ENCODE measurements around the gene IGFBP3. TPM values are rescaled to one million over a fixed set of nuclear protein-coding genes. Genes with fewer than 3 reads are reported as not detected.
"Not testable (repeated sequence)": the region's sequence is repeated elsewhere in the genome, so short reads cannot be mapped to it uniquely, and the experiment has no call there.

Gene IGFBP3
- total RNA-seq, 1 donor: 1,278 TPM

- no peak for DNase-seq (ENCODE audit: low read depth)
- H3K4me3 ChIP-seq (ENCODE audit: low read depth, low read length): no peak overlapping the region
- no peak for TF ChIP-seq CTCF (IDR thresholded peaks at IDR 0.05; ENCODE audit: insufficient read depth, low read length)
Observed at GRCh38 chr7:45962861-45963260, 41.8 kb upstream of the IGFBP3 start.

DNA sequence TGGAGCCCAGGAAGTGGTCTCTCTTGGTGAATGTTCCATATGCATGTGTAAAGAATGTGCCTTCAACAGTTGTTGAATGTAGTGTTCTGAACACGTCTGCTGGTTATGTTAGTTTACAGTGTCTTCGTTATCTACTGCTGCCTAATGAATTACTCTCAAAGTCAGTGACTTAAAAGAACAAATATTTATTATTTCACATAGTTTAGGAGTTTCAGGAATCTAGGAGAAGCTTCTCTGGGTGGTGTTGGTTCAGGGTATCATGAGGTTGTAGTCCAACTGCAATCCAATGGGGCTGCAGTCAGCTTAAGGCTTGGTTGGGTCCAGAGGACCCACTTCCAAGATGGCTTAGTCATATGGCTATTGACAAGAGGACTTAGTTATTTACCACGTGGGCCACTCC is 36.6 kb upstream of the IGFBP3 start:
- no peak for DNase-seq (ENCODE audit: low read depth)
- TF ChIP-seq CTCF (IDR thresholded peaks at IDR 0.05; ENCODE audit: insufficient read depth, low read length): no peak

GRCh38 chr7:45955286-45955685 is 34.2 kb upstream of the IGFBP3 start:
- TF ChIP-seq CTCF (IDR thresholded peaks at IDR 0.05; ENCODE audit: insufficient read depth, low read length): no peak
- H3K4me3 ChIP-seq (ENCODE audit: low read depth, low read length): no peak overlapping the region
- no peak for DNase-seq (ENCODE audit: low read depth)

More for the DNA sequence above, 36.6 kb upstream of the IGFBP3 start:
- no peak overlapping the region for H3K4me3 ChIP-seq (ENCODE audit: low read depth, low read length)

GRCh38 chr7:45953055-45953454 is 32.0 kb upstream of the IGFBP3 start:
- not testable (repeated sequence) for DNase-seq (ENCODE audit: low read depth); H3K4me3 ChIP-seq (ENCODE audit: low read depth, low read length)

GRCh38 chr7:45944058-45944457 is 23.0 kb upstream of the IGFBP3 start:
- DNase-seq (ENCODE audit: low read depth): peak; percentile 40
- H3K4me3 ChIP-seq (ENCODE audit: low read depth, low read length): no peak overlapping the region
- TF ChIP-seq CTCF (IDR thresholded peaks at IDR 0.05; ENCODE audit: insufficient read depth, low read length): no peak

DNA sequence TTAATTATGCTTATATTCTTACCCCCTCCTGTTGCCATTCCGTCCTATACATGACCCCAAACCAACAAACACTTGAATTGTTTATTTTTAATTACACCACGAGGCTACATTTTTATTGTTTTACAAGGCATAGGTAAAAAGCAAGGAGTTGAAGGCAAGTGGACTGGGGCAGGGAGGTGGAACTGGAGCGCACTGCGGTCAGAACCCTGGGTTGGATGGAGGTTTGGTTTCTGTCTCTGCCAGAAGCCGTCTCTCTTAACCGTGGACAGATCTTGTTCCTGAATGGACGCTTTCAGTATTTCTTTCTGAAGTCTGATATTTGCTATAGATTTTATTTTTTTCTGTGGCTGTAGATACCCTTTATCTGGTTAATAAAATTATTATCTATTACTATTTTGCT is 19.9 kb upstream of the IGFBP3 start:
- no peak for TF ChIP-seq CTCF (IDR thresholded peaks at IDR 0.05; ENCODE audit: insufficient read depth, low read length)
- no peak overlapping the region for H3K4me3 ChIP-seq (ENCODE audit: low read depth, low read length)
- no peak for DNase-seq (ENCODE audit: low read depth)

DNA sequence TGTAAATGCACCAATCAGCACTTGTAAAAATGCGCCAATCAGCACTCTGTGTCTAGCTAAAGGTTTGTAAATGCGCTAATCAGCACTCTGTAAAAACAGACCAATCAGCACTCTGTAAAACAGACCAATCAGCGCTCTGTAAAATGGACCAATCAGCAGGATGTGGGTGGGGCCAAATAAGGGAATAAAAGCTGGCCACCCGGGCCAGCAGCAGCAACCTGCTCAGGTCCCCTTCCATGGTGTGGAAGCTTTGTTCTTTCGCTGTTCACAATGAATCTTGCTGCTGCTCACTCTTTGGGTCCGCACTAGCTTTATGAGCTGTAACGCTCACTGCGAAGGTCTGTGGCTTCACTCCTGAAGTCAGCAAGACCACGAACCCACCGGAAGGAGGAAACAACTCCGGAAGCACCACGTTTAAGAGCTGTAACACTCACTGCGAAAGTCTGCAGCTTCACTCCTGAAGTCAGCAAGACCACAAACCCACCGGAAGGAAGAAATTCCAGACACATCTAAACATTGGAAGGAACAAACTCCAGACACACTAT is 19.2 kb upstream of the IGFBP3 start:
- not testable (repeated sequence) for DNase-seq (ENCODE audit: low read depth); H3K4me3 ChIP-seq (ENCODE audit: low read depth, low read length)

DNA sequence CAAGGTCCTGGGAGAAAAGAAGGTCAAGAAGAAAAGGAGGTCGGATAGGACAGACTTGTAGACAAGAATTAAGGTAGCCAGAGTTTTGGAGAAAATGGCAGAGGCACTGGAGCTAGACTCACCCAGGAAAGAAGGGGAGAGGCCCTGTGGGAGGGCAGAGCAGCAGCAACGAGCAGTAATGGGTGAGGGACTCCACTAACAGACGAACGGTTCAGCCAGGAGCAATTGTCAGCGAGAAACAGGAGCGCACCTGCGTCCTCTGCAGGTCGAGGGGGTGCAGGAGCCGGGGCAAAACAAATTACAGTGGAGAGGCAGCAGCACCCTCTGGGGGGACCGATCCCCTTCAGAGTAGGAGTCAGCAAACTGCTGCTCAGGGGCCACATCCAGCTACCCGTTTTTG is 18.5 kb upstream of the IGFBP3 start:
- no peak for TF ChIP-seq CTCF (IDR thresholded peaks at IDR 0.05; ENCODE audit: insufficient read depth, low read length)
- H3K4me3 ChIP-seq (ENCODE audit: low read depth, low read length): no peak overlapping the region
- no peak for DNase-seq (ENCODE audit: low read depth)
